Fibroblast of skin of left biceps (primary cell): ENCODE data around the gene SIRT6.
A peak's percentile ranks its signal among the peaks of the same experiment; 100 is the strongest.
"Not testable (repeated sequence)": the region's sequence is repeated elsewhere in the genome, so short reads cannot be mapped to it uniquely, and the experiment has no call there.

Experiments used
- DNase-seq, 2 experiments: peaks; one replicate each; pipeline ENCODE4 v3.0.0-alpha.2; 2013; ENCODE audit warnings: low read depth in 2 of 2

The SIRT6 gene

DNA sequence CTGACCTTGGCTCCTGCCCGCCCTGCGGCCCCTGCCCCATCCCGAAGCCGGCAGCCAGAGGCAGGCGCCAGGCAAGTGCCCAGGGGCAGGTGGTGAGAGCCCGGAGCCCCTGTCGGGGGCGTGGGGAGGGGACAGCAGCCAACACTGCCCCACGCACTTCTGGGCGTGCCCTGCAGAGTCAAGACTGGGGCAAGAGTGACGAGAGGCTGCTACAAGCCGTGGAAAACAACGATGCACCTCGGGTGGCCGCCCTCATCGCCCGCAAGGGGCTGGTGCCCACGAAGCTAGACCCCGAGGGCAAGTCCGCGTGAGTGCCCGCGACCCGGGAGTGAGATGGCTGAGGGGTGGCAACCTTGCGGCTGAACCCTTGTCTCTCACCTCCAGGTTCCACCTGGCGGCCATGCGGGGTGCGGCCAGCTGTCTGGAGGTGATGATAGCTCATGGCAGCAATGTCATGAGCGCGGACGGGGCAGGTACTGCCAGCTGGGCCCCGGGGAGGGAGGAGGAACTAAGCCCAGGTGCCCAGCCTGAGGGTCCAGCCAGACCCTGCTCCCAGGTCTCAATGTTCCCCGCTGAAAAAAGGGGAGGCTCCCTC lies 17.4 kb upstream of the SIRT6 start:
- DNase-seq = no peak

- DNase-seq = no peak
Observed at GRCh38 chr19:4198467-4199126, 16.2 kb upstream of the SIRT6 start.

- DNase-seq = no peak
Observed at GRCh38 chr19:4197625-4198466, 15.5 kb upstream of the SIRT6 start.

DNA sequence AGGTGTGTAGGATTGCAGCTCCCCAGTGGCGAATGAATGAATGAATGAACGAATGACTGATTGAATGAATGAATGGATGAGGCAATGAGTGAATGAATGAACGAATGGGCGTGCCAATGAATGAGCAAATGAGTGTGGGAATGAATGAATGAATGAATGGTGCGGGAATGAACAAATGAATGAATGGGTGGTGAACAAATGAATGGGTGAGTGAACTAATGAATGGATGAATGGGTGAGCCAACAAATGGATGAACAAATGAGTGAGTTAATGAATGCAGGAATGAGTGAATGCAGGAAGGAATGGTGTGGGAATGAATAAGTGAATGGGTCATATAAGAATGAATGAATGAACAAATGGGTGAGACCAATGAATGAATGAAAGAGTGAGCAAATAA lies 14.9 kb upstream of the SIRT6 start:
- no peak for DNase-seq

GRCh38 chr19:4196587-4197148 lies 14.3 kb upstream of the SIRT6 start:
- DNase-seq = no peak

DNA sequence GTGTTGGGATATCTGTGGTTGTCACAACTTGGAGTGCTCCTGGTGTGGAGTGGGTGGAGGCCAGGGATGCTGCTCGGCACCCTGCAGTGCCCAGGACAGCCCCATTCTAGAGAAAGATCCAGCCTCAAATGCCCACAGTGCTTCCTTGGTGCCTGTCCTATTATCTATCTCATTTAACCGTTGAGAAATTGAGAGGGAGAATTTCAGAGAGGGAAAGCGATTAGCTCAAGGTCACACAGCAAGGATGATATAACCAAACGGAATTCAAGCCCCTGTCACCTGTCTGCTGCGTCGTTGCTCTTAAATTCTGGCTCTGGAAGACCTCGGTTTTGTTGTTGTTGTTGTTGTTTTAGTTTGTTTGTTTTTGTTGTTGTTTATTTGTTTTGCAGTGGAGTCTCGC lies 13.6 kb upstream of the SIRT6 start:
- no peak for DNase-seq

- DNase-seq = no peak
Observed at GRCh38 chr19:4194353-4194752, 12.0 kb upstream of the SIRT6 start.

DNA sequence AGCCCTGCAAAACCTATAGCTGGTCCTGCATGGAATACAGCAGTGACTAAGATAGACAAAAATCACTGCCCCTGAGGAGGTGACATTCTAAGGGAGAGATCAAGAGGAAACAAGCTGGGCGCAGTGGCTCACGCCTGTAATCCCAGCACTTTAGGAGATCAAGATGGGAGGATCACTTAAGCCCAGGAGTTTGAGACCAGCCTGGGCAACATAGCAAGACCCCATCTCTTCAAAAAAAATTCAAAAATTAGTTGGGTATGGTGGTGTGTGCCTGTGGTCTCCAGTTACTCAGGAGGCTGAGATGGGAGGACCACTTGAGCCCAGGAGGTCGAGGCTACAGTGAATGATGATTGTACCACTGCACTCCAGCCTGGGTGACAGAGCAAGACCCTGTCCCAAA lies 10.2 kb upstream of the SIRT6 start:
- not testable (repeated sequence) for DNase-seq

DNA sequence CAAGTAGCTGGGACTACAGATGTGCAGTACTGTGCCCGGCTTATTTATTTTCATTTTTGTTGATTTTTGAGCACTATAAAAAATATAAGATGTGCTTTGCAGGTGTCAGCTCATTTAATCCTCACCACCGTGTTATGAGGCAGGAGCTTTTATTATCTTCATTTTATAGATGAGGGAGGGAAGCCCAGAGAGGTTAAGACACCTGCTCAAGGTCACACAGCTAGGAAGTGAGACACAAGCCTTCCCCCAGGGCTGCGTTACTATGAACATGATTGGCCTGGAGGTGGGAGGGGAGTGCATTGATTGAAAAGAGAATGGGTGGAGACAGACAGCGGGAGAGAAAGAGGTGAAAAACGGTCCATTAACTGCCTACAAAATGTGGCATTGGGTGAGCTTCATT lies 7.3 kb upstream of the SIRT6 start:
- no peak for DNase-seq

DNA sequence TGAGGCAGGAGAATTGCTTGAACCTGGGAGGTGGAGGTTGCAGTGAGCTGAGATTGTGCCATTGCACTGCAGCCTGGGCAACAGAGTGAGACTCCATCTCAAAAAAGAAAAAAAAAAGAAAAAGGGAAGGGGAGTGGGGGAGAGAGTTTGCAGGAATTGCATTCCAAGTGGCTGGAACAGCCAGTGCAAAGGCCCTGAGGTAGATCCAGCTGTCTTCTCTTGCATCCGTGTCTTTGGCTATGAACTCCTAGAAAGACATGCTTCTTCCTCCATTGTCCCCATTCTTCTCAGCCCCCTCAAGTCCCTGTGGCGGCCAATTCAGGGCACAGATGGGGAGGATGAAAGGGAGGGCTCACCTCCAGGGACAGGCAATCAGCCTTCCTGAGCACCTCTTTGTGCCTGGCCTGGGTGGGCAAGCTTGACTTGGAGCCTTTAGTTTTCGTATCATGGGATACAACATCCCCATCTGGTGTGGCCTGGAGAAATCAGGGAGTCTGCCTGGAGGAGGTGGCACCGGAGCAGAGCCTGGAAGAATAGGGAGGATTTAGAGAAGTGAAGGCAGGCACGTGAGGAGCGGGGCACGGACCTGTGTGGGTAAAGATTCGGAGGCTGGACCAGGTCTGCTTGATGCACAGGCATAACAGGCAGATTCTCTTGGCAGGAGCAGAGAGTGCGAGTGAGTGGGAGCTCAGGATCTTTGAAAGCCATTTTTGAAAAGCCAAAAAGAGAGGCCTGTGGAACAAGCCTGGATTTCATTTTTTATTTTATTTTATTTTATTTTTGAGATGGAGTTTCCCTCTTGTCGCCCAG lies 5.2 kb upstream of the SIRT6 start:
- DNase-seq = no peak

GRCh38 chr19:4186087-4186993 lies 4.0 kb upstream of the SIRT6 start:
- peak; percentile 8 to 20 for DNase-seq

- no peak for DNase-seq
Observed at GRCh38 chr19:4185413-4186086, 3.2 kb upstream of the SIRT6 start.

GRCh38 chr19:4184718-4185352 lies 2.5 kb upstream of the SIRT6 start:
- DNase-seq = no peak

DNA sequence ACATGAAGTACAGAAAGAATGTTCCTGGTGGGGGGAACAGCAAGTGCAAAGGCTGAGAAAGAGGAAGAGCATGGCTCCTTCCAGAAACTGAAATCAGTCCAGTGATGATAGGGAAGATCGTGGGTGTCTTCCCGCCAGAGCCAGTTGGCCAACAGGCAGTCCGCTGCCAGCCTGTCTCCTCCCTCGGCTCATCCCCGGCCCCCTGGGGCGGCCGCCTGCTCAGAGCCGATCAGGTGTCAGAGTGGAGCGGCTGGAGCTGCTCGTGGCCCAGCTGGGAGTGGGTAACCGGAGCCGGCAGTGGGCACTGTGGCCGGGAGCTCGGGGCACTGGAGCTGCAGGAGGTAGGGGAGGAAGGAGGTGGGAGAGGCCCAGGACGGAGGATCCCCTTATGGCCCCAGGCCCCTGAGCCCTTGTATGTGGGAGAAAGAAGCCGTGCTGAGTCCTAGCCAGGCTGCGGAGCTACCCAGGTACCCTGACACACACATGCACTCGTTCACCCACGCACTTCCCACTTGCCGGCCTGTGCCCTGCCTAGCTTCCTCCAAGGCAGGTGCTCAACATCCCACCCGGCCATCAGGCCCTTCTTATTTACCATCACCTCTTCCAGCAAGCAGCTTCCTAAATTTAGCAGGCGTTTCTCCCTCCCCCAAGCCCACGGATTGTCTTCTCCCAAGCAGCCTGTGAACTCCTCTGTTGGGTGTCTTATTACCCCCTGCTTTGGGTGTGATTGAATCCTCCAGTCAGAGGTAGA lies 1.8 kb upstream of the SIRT6 start:
- no peak for DNase-seq

DNA sequence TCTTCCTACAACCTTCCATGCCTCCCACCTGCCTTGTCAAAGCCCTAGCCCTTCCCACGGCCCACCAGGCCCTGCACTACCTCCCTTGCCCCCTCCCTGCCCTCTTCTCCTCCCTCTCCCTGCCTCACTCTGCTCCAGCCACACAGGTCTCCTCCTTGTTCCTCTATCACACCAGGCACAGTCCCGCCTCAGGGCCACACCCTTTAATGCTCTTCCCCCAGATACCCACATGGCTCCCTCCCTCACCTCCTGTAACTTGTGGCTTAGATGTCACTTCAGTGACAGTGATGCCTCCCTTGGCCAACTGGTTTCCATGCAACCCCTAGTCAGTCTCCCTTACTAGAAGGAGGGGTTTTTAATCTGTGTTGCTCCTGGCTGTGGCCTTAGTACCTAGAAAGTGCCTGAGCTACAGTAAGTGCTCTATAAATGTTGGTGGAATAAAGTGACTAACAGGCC lies 1.3 kb downstream of the SIRT6 start:
- DNase-seq = no peak

DNA sequence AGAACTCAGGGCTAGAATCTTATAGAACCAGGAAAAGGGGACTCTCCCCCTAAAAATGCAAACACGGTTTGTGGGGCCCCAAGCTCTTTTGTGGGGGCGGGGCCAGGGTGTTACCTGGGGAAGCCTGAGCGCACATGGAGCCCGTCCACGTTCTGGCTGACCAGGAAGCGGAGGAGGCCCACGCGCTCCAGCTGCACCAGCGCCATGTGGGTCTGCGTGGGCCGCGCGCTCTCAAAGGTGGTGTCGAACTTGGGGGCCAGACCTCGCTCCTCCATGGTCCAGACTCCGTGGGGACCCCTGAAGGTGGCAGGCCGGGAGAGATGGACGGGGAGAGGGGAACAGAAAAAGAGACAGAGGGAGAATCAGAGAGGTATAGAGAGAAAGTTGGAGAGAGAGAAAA lies 3.4 kb downstream of the SIRT6 start:
- no peak for DNase-seq

- no peak for DNase-seq
Observed at GRCh38 chr19:4177146-4177545, 5.2 kb downstream of the SIRT6 start.

DNA sequence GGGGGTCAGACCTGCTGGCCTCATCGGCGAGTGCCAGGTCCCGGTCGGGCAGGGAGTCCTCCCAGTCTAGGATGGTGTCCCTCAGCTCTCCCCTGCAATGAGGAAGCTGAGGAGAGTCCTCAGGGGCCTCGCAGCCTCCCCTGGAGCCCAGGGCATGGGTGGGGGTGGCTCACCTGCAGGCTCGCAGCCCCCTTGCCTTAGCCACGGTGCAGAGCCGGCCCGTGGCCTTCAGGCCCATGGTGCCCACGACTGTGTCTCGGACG lies 6.8 kb downstream of the SIRT6 start:
- DNase-seq = no peak
